GM12878 (cell line): ENCODE measurements around the gene NAALADL2.

Source experiments
- POLR2A ChIP-seq: IDR thresholded peaks from 2 replicates; pipeline ENCODE4 v1.6.1; 2011; ENCODE audit warnings: low read depth, mild to moderate bottlenecking, low read length
- POLR2AphosphoS5 ChIP-seq: IDR thresholded peaks from 2 replicates; pipeline ENCODE4 v1.6.1; 2011; ENCODE audit warnings: mild to moderate bottlenecking, low read length, inconsistent platforms
- RBBP5 ChIP-seq: fragments of 200-600 bp; sonication (generic); conservative IDR thresholded peaks from 2 replicates; pipeline ENCODE4 v1.6.1; 2016
- RFX5 ChIP-seq: IDR thresholded peaks from 2 replicates; pipeline ENCODE4 v1.6.1; 2011; ENCODE audit warnings: low read depth, low read length, improper control_type of control experiment
- SPI1 ChIP-seq: IDR thresholded peaks from 2 replicates; pipeline ENCODE4 v1.6.1; 2011; ENCODE audit warnings: low read depth, mild to moderate bottlenecking, low read length, moderate library complexity, borderline replicate concordance; ENCODE audit not compliant: insufficient read depth
- TBL1XR1 ChIP-seq: IDR thresholded peaks from 2 replicates; pipeline ENCODE4 v1.6.1; 2012; ENCODE audit warnings: low read depth, low read length, improper control_type of control experiment
- TCF3 ChIP-seq: IDR thresholded peaks from 2 replicates; pipeline ENCODE4 v1.6.1; 2012; ENCODE audit warnings: low read depth, mild to moderate bottlenecking, low read length, borderline replicate concordance; ENCODE audit not compliant: insufficient read depth
- ZNF384 ChIP-seq: IDR thresholded peaks from 2 replicates; pipeline ENCODE4 v1.6.1; 2012; ENCODE audit warnings: low read depth, mild to moderate bottlenecking, low read length, improper control_type of control experiment, borderline replicate concordance
- TF ChIP-seq, protein P1 (sequence below), 3 experiments: IDR thresholded peaks in 2 of 3; conservative IDR thresholded peaks in 1 of 3; 2 replicates each; pipeline ENCODE4 v1.5.1; 2011; ENCODE audit warnings: low read depth in 3 of 3, low read length in 3 of 3, mild to moderate bottlenecking in 3 of 3, control low read depth in 2 of 3, moderate library complexity in 2 of 3, inconsistent platforms in 1 of 3, mixed read lengths in 1 of 3; ENCODE audit not compliant: control insufficient read depth in 2 of 3, insufficient read depth in 1 of 3; ENCODE audit errors: extremely low read depth in 1 of 3

GRCh38 chr3:175826759-175827158, 967.6 kb downstream of the NAALADL2 start:
- TF ChIP-seq, protein P1, sequence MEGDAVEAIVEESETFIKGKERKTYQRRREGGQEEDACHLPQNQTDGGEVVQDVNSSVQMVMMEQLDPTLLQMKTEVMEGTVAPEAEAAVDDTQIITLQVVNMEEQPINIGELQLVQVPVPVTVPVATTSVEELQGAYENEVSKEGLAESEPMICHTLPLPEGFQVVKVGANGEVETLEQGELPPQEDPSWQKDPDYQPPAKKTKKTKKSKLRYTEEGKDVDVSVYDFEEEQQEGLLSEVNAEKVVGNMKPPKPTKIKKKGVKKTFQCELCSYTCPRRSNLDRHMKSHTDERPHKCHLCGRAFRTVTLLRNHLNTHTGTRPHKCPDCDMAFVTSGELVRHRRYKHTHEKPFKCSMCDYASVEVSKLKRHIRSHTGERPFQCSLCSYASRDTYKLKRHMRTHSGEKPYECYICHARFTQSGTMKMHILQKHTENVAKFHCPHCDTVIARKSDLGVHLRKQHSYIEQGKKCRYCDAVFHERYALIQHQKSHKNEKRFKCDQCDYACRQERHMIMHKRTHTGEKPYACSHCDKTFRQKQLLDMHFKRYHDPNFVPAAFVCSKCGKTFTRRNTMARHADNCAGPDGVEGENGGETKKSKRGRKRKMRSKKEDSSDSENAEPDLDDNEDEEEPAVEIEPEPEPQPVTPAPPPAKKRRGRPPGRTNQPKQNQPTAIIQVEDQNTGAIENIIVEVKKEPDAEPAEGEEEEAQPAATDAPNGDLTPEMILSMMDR (IDR thresholded peaks at IDR 0.05 in 2 of 3, conservative IDR thresholded peaks at IDR 0.05 in 1 of 3; ENCODE audit: control insufficient read depth in 2 of 3, extremely low read depth in 1 of 3, insufficient read depth in 1 of 3, low read depth in 3 of 3, low read length in 3 of 3), result no peak
- TF ChIP-seq TCF3 (no peak), RFX5 (no peak), ZNF384 (no peak), TBL1XR1 (no peak), POLR2A (no peak), POLR2AphosphoS5 (no peak), RBBP5 (no peak), SPI1 (no peak)
